Islet precursor cell (in vitro differentiated cells): ENCODE measurements around the gene DIAPH2.
"Not testable (repeated sequence)": the region's sequence is repeated elsewhere in the genome, so short reads cannot be mapped to it uniquely, and the experiment has no call there.

Experiments used
- DNase-seq: peaks from one replicate; pipeline ENCODE4 v3.0.0-alpha.2; 2018

Gene DIAPH2

GRCh38 chrX:96719161-96719875 lies 34.7 kb downstream of the DIAPH2 start:
- no peak for DNase-seq

- DNase-seq = no peak
These were observed 36.7 kb downstream of the DIAPH2 start for GRCh38 chrX:96721354-96721753.

- DNase-seq = no peak
These were observed 38.1 kb downstream of the DIAPH2 start for GRCh38 chrX:96722781-96723180.

- no peak for DNase-seq
These were observed 44.4 kb downstream of the DIAPH2 start for GRCh38 chrX:96729053-96729452.

GRCh38 chrX:96729868-96730643 lies 45.4 kb downstream of the DIAPH2 start:
- DNase-seq = no peak

GRCh38 chrX:96731000-96731399 lies 46.4 kb downstream of the DIAPH2 start:
- not testable (repeated sequence) for DNase-seq

- no peak for DNase-seq
These were observed 58.9 kb downstream of the DIAPH2 start for GRCh38 chrX:96743367-96744073.

- no peak for DNase-seq
These were observed 68.1 kb downstream of the DIAPH2 start for GRCh38 chrX:96752781-96753180.

- no peak for DNase-seq
These were observed 68.6 kb downstream of the DIAPH2 start for GRCh38 chrX:96753230-96753629.

- no peak for DNase-seq
These were observed 71.8 kb downstream of the DIAPH2 start for GRCh38 chrX:96756491-96756890.

GRCh38 chrX:96761566-96761965 lies 76.9 kb downstream of the DIAPH2 start:
- DNase-seq = no peak

GRCh38 chrX:96763608-96764007 lies 79.0 kb downstream of the DIAPH2 start:
- DNase-seq = no peak

GRCh38 chrX:96764864-96765263 lies 80.2 kb downstream of the DIAPH2 start:
- DNase-seq = no peak

- DNase-seq = no peak
These were observed 85.7 kb downstream of the DIAPH2 start for GRCh38 chrX:96770315-96770714.

GRCh38 chrX:96771486-96771885 lies 86.8 kb downstream of the DIAPH2 start:
- no peak for DNase-seq

- no peak for DNase-seq
These were observed 89.5 kb downstream of the DIAPH2 start for GRCh38 chrX:96774116-96774515.

- DNase-seq = no peak
These were observed 92.3 kb downstream of the DIAPH2 start for GRCh38 chrX:96776966-96777365.

- DNase-seq = no peak
These were observed 106.9 kb downstream of the DIAPH2 start for GRCh38 chrX:96791559-96791958.

GRCh38 chrX:96792047-96792446 lies 107.4 kb downstream of the DIAPH2 start:
- DNase-seq = no peak

- no peak for DNase-seq
These were observed 114.3 kb downstream of the DIAPH2 start for GRCh38 chrX:96798982-96799381.

GRCh38 chrX:96807318-96807717 lies 122.7 kb downstream of the DIAPH2 start:
- DNase-seq = no peak

- no peak for DNase-seq
These were observed 136.3 kb downstream of the DIAPH2 start for GRCh38 chrX:96820935-96821334.

GRCh38 chrX:96824166-96824565 lies 139.5 kb downstream of the DIAPH2 start:
- DNase-seq = no peak

- DNase-seq = no peak
These were observed 148.7 kb downstream of the DIAPH2 start for GRCh38 chrX:96833333-96833732.
